ENCODE data around the gene GAB2. TPM values are rescaled to one million over a fixed set of nuclear protein-coding genes. Genes with fewer than 3 reads are reported as not detected.

GAB2 gene
- total RNA-seq, 1 donor from 2014 or later = 22.4 TPM

- ChIA-PET CTCF (interaction anchor here (0.7 to 4.7 kb wide), 9 partner anchors 11 to 192 kb away, joined by 3 to 39 read pairs (median 3); no protein-coding TSS in a partner anchor), POLR2A (interaction anchor here (0.7 to 1.7 kb wide), 6 partner anchors 10 to 341 kb away, joined by 3 to 26 read pairs (median 4); partner anchors contain the start of genes ALG8 and NDUFC2)
- no peaks in the 10 kb centered on the region for H3K9me3 Mint-ChIP-seq
- intact Hi-C loops (cut with micrococcal nuclease) = loop anchor here (1.0 to 2.0 kb wide), 3 partner anchors 9 to 45 kb away; no protein-coding TSS in a partner anchor
- DNase-seq = no peak
- ATAC-seq (ENCODE audit: low read depth) = peak; percentile 9
- peak overlapping the region; percentile 89 for H3K27ac Mint-ChIP-seq
- H3K27me3 Mint-ChIP-seq = no peaks in the 10 kb centered on the region
- TF ChIP-seq, protein P1, sequence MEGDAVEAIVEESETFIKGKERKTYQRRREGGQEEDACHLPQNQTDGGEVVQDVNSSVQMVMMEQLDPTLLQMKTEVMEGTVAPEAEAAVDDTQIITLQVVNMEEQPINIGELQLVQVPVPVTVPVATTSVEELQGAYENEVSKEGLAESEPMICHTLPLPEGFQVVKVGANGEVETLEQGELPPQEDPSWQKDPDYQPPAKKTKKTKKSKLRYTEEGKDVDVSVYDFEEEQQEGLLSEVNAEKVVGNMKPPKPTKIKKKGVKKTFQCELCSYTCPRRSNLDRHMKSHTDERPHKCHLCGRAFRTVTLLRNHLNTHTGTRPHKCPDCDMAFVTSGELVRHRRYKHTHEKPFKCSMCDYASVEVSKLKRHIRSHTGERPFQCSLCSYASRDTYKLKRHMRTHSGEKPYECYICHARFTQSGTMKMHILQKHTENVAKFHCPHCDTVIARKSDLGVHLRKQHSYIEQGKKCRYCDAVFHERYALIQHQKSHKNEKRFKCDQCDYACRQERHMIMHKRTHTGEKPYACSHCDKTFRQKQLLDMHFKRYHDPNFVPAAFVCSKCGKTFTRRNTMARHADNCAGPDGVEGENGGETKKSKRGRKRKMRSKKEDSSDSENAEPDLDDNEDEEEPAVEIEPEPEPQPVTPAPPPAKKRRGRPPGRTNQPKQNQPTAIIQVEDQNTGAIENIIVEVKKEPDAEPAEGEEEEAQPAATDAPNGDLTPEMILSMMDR (IDR thresholded peaks at IDR 0.05) = no peak
- peaks cover 76% of the 10 kb centered on the region for H3K4me1 Mint-ChIP-seq
- H3K4me3 Mint-ChIP-seq = peak overlapping the region; percentile 81
- peaks cover 4% of the 10 kb centered on the region for H3K36me3 Mint-ChIP-seq (ENCODE audit: low read depth)
Observed at GRCh38 chr11:78420255-78420764, 2.7 kb upstream of the GAB2 start.

- intact Hi-C loops (cut with micrococcal nuclease) = loop anchor here (5.0 to 10.0 kb wide), 3 partner anchors 33 to 115 kb away; no protein-coding TSS in a partner anchor
- H3K4me1 Mint-ChIP-seq = peaks cover 76% of the 10 kb centered on the region
- POLR2A ChIA-PET = interaction anchor here (1.6 to 5.6 kb wide), 5 partner anchors 10 to 155 kb away, joined by 3 to 113 read pairs (median 9); partner anchors contain the start of gene NARS2
- no peaks in the 10 kb centered on the region for H3K27me3 Mint-ChIP-seq
- H3K27ac Mint-ChIP-seq = peak overlapping the region; percentile 86
- peak overlapping the region; percentile 86 for H3K4me3 Mint-ChIP-seq
- CTCF ChIA-PET = interaction anchor here (1.2 to 5.4 kb wide), 5 partner anchors 9 to 191 kb away, joined by 3 to 90 read pairs (median 9); no protein-coding TSS in a partner anchor
- TF ChIP-seq, protein P1 (IDR thresholded peaks at IDR 0.05) = no peak
- no peak for DNase-seq
- peaks cover 4% of the 10 kb centered on the region for H3K36me3 Mint-ChIP-seq (ENCODE audit: low read depth)
- ATAC-seq (ENCODE audit: low read depth) = no peak
- H3K9me3 Mint-ChIP-seq = no peaks in the 10 kb centered on the region
Observed at GRCh38 chr11:78419327-78419726, 1.7 kb upstream of the GAB2 start.

DNA sequence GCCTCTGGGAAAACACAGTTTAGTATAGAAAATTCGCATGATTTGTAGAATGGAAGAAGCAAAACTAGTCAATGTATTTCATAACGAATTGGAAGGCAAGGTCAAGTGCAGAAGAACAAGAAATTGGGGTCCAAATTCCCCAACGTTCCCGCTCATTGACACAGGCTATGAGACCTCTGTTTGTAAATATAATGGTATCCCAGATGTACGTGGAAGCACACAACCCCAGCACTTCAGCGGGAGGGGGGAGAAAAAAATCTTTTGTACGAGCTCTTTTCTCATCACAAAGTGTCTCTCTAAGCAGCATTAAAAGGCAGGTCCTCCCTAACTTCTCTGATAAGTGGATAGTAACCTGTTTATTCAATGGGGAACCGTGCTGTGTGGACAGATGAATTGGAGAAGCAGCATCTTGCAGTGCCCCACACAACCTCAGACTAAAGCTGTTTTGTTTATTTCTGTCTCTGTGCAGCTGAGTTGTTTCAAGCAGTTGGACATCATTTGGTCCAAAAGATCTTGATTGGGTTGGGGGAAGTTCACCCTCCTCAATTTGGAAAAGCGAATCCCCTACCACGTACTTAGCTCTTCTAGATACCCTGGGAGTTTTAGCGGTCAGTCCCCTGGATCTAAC lies 1.1 kb upstream of the GAB2 start:
- ATAC-seq (ENCODE audit: low read depth) (no peak), DNase-seq (no peak)
- CTCF ChIA-PET = interaction anchor here (0.6 to 5.4 kb wide), 6 partner anchors 10 to 190 kb away, joined by 3 to 90 read pairs (median 6); no protein-coding TSS in a partner anchor

DNA sequence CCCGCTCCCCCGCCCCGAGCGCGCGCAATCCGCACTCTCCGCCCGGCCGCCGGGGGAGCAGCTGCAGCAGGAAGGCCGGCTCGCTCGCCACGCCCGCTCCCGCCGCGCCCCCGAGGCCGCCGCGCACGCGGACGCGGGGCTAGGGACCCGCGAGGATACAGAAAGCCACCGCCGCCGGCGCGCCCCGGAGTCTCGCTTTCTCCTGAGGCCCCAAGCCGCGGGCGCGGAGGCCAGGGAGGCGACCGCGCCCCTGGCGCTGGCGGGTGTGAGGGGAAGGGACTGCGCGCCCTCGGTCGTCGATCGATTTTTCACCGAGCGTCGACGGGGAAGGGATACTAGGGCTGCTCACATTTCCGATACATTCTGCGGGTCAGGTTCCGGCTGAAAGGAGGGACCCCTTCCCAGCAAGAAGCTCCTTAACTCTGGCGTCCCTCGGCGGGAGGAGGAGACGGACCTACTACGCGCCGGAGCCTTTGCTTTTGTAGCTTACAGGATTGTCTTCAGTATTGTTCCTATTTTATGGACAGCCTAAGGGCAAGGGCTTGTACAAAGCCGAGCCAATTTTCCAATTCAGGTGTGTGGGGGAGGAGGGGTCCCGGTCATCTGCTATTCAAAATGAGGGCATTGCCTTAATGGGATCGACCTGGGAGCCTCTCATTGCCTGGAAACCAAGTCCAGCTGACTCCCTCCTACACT lies 416 bp upstream of the GAB2 start:
- no peaks in the 10 kb centered on the region for H3K9me3 Mint-ChIP-seq
- peaks cover 4% of the 10 kb centered on the region for H3K36me3 Mint-ChIP-seq (ENCODE audit: low read depth)
- H3K4me3 Mint-ChIP-seq = peak overlapping the region; percentile 86
- TF ChIP-seq, protein P1 (IDR thresholded peaks at IDR 0.05) = no peak
- intact Hi-C loops (cut with micrococcal nuclease) = loop anchor here (1.0 to 10.0 kb wide), 10 partner anchors 34 to 423 kb away; partner anchors contain the start of genes ALG8, INTS4, KCTD21 and NDUFC2
- CTCF ChIA-PET = interaction anchor here (0.6 to 5.4 kb wide), 7 partner anchors 11 to 190 kb away, joined by 3 to 90 read pairs (median 3); no protein-coding TSS in a partner anchor
- DNase-seq = peak; percentile 85
- ATAC-seq (ENCODE audit: low read depth) = peak; percentile 57
- POLR2A ChIA-PET = interaction anchor here (0.7 to 5.6 kb wide), 14 partner anchors 11 to 787 kb away, joined by 3 to 113 read pairs (median 6); partner anchors contain the start of genes INTS4, KCTD21, NARS2 and USP35
- no peaks in the 10 kb centered on the region for H3K27me3 Mint-ChIP-seq
- H3K4me1 Mint-ChIP-seq = peaks cover 79% of the 10 kb centered on the region
- peak overlapping the region; percentile 86 for H3K27ac Mint-ChIP-seq

More for the DNA sequence above, 1.1 kb upstream of the GAB2 start:
- intact Hi-C loops (cut with micrococcal nuclease) = loop anchor here (5.0 to 10.0 kb wide), 3 partner anchors 34 to 116 kb away; no protein-coding TSS in a partner anchor
- H3K9me3 Mint-ChIP-seq = no peaks in the 10 kb centered on the region
- TF ChIP-seq, protein P1 (IDR thresholded peaks at IDR 0.05) = no peak
- H3K27me3 Mint-ChIP-seq = no peaks in the 10 kb centered on the region
- POLR2A ChIA-PET = interaction anchor here (0.7 to 5.6 kb wide), 11 partner anchors 11 to 788 kb away, joined by 3 to 113 read pairs (median 6); partner anchors contain the start of genes KCTD21, NARS2 and USP35
- peak overlapping the region; percentile 86 for H3K4me3 Mint-ChIP-seq
- H3K27ac Mint-ChIP-seq = peak overlapping the region; percentile 86
- H3K36me3 Mint-ChIP-seq (ENCODE audit: low read depth) = peaks cover 4% of the 10 kb centered on the region
- H3K4me1 Mint-ChIP-seq = peaks cover 76% of the 10 kb centered on the region
